GM23338 (cell line): ENCODE results near the gene ARHGAP4. TPM values are rescaled to one million over a fixed set of nuclear protein-coding genes. Genes with fewer than 3 reads are reported as not detected.

Experiments used
- ATAC-seq: fragments of 200-7000 bp; cut with Tn5 transposase; 3 replicates; pipeline ENCODE4 v1.9.1; 2020
- DNase-seq: peaks from one replicate; pipeline ENCODE4 v3.0.0-alpha.2; 2015; ENCODE audit warnings: low spot score
- H2AFZ ChIP-seq: fragments of 200-600 bp; sonication (generic); 2 replicates; pipeline ENCODE4 v1.8.0; 2016; ENCODE audit warnings: antibody characterized with exemption, mild to moderate bottlenecking, moderate library complexity
- H3F3A ChIP-seq: fragments of 200-600 bp; sonication (generic); replicated peaks from 2 replicates; pipeline ENCODE4 v1.8.0; 2017; ENCODE audit warnings: antibody characterized with exemption, mixed run types, low read depth
- H3K27ac ChIP-seq: fragments of 200-600 bp; sonication (generic); 2 replicates; pipeline ENCODE4 v1.6.1; 2016; ENCODE audit warnings: low read depth
- H3K27me3 ChIP-seq: fragments of 200-600 bp; sonication (generic); 2 replicates; pipeline ENCODE4 v1.8.0; 2016; ENCODE audit warnings: mild to moderate bottlenecking, mixed run types, moderate library complexity; ENCODE audit not compliant: insufficient read depth
- H3K36me3 ChIP-seq: fragments of 200-600 bp; sonication (generic); 2 replicates; pipeline ENCODE4 v1.8.0; 2016; ENCODE audit warnings: mild to moderate bottlenecking; ENCODE audit not compliant: insufficient read depth
- H3K4me1 ChIP-seq: fragments of 200-600 bp; sonication (generic); 2 replicates; pipeline ENCODE4 v1.8.0; 2016; ENCODE audit warnings: mild to moderate bottlenecking, moderate library complexity; ENCODE audit not compliant: insufficient read depth
- H3K4me2 ChIP-seq: fragments of 200-600 bp; sonication (generic); 2 replicates; pipeline ENCODE4 v1.7.1; 2017; ENCODE audit warnings: mixed run types
- H3K4me3 ChIP-seq: fragments of 200-600 bp; sonication (generic); 2 replicates; pipeline ENCODE4 v1.6.1; 2016; ENCODE audit warnings: mixed run types
- H3K79me2 ChIP-seq: fragments of 200-600 bp; sonication (generic); replicated peaks from 2 replicates; pipeline ENCODE4 v1.8.0; 2017; ENCODE audit warnings: mild to moderate bottlenecking; ENCODE audit not compliant: insufficient read depth
- H3K9me2 ChIP-seq: fragments of 200-600 bp; sonication (generic); 2 replicates; pipeline ENCODE4 v1.8.0; 2017; ENCODE audit not compliant: insufficient read depth
- H4K20me1 ChIP-seq: fragments of 200-600 bp; sonication (generic); replicated peaks from 2 replicates; pipeline ENCODE4 v1.8.0; 2017; ENCODE audit warnings: mild to moderate bottlenecking; ENCODE audit not compliant: insufficient read depth
- H3K27ac Mint-ChIP-seq: 2 replicates; pipeline ENCODE4 v1.8.0; 2020; ENCODE audit warnings: inconsistent platforms, mild to moderate bottlenecking, moderate library complexity, mixed read lengths
- H3K27me3 Mint-ChIP-seq: 3 replicates; pipeline ENCODE4 v1.8.0; 2022; ENCODE audit warnings: low read depth, mild to moderate bottlenecking, moderate library complexity, mixed read lengths, inconsistent platforms; ENCODE audit not compliant: insufficient read depth, poor library complexity
- H3K36me3 Mint-ChIP-seq: 3 replicates; pipeline ENCODE4 v1.8.0; 2021; ENCODE audit warnings: low read depth, mild to moderate bottlenecking, inconsistent platforms, moderate library complexity, mixed read lengths
- H3K4me1 Mint-ChIP-seq: 3 replicates; pipeline ENCODE4 v1.8.0; 2020; ENCODE audit warnings: mild to moderate bottlenecking, inconsistent platforms, mixed read lengths
- H3K4me3 Mint-ChIP-seq: 3 replicates; pipeline ENCODE4 v1.8.0; 2021; ENCODE audit warnings: moderate library complexity, mild to moderate bottlenecking, inconsistent platforms, mixed read lengths
- H3K9me3 Mint-ChIP-seq: 3 replicates; pipeline ENCODE4 v1.8.0; 2020; ENCODE audit warnings: moderate library complexity, mild to moderate bottlenecking, inconsistent platforms, mixed read lengths
- CREB1 ChIP-seq: fragments of 250-450 bp; sonication (Bioruptor Pico); IDR thresholded peaks from 2 replicates; pipeline ENCODE4 v1.5.0; 2020; ENCODE audit warnings: low read depth, mild to moderate bottlenecking, moderate library complexity
- CTCF ChIP-seq, 2 experiments: fragments of 200-600 bp in 1 of 2; sonication (generic) in 1 of 2; conservative IDR thresholded peaks; 2 replicates each; pipeline versions ENCODE4 v1.5.1 to v1.6.1; 2016 to 2017; ENCODE audit warnings: antibody characterized with exemption in 2 of 2, low read depth in 2 of 2, mild to moderate bottlenecking in 2 of 2, moderate library complexity in 1 of 2
- EZH2 ChIP-seq: fragments of 200-600 bp; sonication (generic); IDR thresholded peaks from one replicate; pipeline ENCODE4 v1.8.0; 2017; ENCODE audit warnings: antibody characterized with exemption, mild to moderate bottlenecking, low read depth; ENCODE audit not compliant: unreplicated experiment
- polyA plus RNA-seq: library from polyadenylated mRNA; unstranded; fragments of >200 nt; fragmentation: Nextera tagmentation; extraction: Ambion mirVana; gene quantifications from 2 replicates; pipeline ENCODE4 v1.2.1, GENCODE V29; 2016
- total RNA-seq: library from RNA; depleted of rRNA; stranded (reverse); fragments of >200 nt; shearing (Covaris generic); gene quantifications from 2 replicates; pipeline ENCODE4 v1.2.3, GENCODE V29; 2014
- TF ChIP-seq, protein P1 (sequence below): fragments of 250-450 bp; sonication (Bioruptor Pico); IDR thresholded peaks from 2 replicates; pipeline ENCODE4 v1.5.0; 2020; ENCODE audit warnings: mild to moderate bottlenecking, moderate library complexity

ARHGAP4 gene
- total and polyA plus RNA-seq, 2 experiments from 2014 or later, result 21.5 to 59.5 TPM

DNA sequence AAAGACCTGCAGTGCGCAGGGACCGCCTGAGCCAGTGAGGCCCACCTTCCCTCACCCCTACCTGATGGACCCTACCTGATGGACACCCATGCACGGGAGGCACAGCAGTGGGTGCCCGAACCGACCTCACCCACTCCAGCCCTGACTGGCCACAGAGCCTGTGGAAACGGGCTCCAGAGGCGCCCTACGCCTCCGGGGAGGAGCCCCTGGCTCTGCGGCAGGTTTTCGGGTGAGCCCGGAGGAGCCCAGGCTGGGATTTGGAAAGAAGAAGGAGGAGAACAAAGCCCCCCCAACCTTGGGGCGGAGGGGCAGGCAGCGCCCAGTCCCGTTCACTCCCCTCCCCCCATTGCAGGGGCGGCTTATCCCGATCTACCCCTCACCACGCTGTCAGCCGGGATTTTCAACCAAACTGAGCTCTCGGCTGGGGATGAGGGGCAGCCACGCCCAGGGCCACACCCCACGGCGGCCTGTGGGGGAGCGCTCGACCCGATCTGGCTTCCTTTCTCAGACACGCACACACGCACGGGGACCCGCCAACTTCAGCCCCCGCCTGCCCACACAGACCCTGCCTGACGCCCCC lies 40.8 kb downstream of the ARHGAP4 start (continued):
- TF ChIP-seq, protein P1, sequence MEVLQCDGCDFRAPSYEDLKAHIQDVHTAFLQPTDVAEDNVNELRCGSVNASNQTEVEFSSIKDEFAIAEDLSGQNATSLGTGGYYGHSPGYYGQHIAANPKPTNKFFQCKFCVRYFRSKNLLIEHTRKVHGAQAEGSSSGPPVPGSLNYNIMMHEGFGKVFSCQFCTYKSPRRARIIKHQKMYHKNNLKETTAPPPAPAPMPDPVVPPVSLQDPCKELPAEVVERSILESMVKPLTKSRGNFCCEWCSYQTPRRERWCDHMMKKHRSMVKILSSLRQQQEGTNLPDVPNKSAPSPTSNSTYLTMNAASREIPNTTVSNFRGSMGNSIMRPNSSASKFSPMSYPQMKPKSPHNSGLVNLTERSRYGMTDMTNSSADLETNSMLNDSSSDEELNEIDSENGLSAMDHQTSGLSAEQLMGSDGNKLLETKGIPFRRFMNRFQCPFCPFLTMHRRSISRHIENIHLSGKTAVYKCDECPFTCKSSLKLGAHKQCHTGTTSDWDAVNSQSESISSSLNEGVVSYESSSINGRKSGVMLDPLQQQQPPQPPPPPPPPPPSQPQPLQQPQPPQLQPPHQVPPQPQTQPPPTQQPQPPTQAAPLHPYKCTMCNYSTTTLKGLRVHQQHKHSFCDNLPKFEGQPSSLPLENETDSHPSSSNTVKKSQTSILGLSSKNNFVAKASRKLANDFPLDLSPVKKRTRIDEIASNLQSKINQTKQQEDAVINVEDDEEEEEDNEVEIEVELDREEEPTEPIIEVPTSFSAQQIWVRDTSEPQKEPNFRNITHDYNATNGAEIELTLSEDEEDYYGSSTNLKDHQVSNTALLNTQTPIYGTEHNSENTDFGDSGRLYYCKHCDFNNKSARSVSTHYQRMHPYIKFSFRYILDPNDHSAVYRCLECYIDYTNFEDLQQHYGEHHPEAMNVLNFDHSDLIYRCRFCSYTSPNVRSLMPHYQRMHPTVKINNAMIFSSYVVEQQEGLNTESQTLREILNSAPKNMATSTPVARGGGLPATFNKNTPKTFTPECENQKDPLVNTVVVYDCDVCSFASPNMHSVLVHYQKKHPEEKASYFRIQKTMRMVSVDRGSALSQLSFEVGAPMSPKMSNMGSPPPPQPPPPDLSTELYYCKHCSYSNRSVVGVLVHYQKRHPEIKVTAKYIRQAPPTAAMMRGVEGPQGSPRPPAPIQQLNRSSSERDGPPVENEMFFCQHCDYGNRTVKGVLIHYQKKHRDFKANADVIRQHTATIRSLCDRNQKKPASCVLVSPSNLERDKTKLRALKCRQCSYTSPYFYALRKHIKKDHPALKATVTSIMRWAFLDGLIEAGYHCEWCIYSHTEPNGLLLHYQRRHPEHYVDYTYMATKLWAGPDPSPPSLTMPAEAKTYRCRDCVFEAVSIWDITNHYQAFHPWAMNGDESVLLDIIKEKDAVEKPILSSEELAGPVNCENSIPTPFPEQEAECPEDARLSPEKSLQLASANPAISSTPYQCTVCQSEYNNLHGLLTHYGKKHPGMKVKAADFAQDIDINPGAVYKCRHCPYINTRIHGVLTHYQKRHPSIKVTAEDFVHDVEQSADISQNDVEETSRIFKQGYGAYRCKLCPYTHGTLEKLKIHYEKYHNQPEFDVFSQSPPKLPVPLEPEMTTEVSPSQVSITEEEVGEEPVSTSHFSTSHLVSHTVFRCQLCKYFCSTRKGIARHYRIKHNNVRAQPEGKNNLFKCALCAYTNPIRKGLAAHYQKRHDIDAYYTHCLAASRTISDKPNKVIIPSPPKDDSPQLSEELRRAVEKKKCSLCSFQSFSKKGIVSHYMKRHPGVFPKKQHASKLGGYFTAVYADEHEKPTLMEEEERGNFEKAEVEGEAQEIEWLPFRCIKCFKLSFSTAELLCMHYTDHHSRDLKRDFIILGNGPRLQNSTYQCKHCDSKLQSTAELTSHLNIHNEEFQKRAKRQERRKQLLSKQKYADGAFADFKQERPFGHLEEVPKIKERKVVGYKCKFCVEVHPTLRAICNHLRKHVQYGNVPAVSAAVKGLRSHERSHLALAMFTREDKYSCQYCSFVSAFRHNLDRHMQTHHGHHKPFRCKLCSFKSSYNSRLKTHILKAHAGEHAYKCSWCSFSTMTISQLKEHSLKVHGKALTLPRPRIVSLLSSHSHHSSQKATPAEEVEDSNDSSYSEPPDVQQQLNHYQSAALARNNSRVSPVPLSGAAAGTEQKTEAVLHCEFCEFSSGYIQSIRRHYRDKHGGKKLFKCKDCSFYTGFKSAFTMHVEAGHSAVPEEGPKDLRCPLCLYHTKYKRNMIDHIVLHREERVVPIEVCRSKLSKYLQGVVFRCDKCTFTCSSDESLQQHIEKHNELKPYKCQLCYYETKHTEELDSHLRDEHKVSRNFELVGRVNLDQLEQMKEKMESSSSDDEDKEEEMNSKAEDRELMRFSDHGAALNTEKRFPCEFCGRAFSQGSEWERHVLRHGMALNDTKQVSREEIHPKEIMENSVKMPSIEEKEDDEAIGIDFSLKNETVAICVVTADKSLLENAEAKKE (CRISPR knock-in tag), result no peak
- TF ChIP-seq EZH2, result no peak

DNA sequence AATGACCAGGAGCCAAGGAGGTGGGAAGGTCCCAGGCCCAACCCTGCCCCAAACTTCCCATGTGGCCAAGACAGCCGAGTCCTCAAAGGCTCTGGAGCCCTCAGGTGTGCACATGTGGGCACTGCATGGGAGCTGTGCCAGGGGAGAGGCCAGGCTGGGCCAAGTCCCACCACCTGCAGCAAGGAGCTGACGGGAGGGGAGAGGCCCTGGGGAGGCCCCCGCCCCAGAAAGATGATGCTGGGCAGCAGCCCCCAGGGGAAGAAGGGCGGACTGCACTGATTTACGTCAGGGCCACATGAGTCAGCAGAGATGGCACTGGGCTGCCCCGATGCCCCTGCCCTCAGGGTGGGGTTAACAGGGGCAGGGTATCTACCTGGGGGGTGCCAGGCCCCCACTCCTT lies 41.5 kb downstream of the ARHGAP4 start:
- H3K36me3 ChIP-seq, result no peaks in the 10 kb centered on the region
- no peaks in the 10 kb centered on the region for H4K20me1 ChIP-seq
- Mint-ChIP-seq H3K9me3 (no peaks in the 10 kb centered on the region), H3K36me3 (no peaks in the 10 kb centered on the region; the same call in 2 of the 3 replicates), H3K4me3 (peak overlapping the region; percentile 70), H3K27ac (no peak overlapping the region), H3K27me3 (peaks cover 8% of the 10 kb centered on the region), H3K4me1 (peaks cover 28% of the 10 kb centered on the region)
- H3K4me3 ChIP-seq, result peak overlapping the region; percentile 56
- peak; percentile 46 for DNase-seq
- H3F3A ChIP-seq, result no peaks in the 10 kb centered on the region
- peak; percentile 33 to 67; a peak in 3 of 4 replicates for TF ChIP-seq CTCF (conservative IDR thresholded peaks at IDR 0.05; ENCODE audit: low read depth in 2 of 2)
- no peak for TF ChIP-seq CREB1 (CRISPR knock-in tag)
- no peaks in the 10 kb centered on the region for H3K9me2 ChIP-seq
- H2AFZ ChIP-seq, result no peak overlapping the region
- peak overlapping the region; percentile 71; the same call in 1 of the 2 replicates for H3K4me2 ChIP-seq
- no peaks in the 10 kb centered on the region; the same call in 1 of the 2 replicates for H3K27me3 ChIP-seq
- peak; percentile 51 for ATAC-seq
- H3K27ac ChIP-seq, result no peak overlapping the region
- peaks cover 19% of the 10 kb centered on the region; the same call in 1 of the 2 replicates for H3K4me1 ChIP-seq
- H3K79me2 ChIP-seq, result no peaks in the 10 kb centered on the region
